T-helper 2 cell treated with Interferon-gamma antibody and Interleukin-4, amounts not matched to agents 5 μg/mL and 100 μg/mL, for 36 hours (primary cell): Measurements from ENCODE around the gene KIF6.

ENCODE experiments used
- DNase-seq: peaks from one replicate; pipeline ENCODE4 v3.0.0; 2021; ENCODE audit warnings: low spot score
- H3K27ac Mint-ChIP-seq: one replicate; pipeline ENCODE4 v1.8.0; 2021; ENCODE audit warnings: mild to moderate bottlenecking, mixed read lengths
- H3K27me3 Mint-ChIP-seq: one replicate; pipeline ENCODE4 v1.8.0; 2021; ENCODE audit warnings: low read depth, mixed read lengths
- H3K36me3 Mint-ChIP-seq: one replicate; pipeline ENCODE4 v1.8.0; 2021; ENCODE audit warnings: low read depth, mixed read lengths
- H3K4me1 Mint-ChIP-seq: one replicate; pipeline ENCODE4 v1.8.0; 2021; ENCODE audit warnings: low read depth, mixed read lengths
- H3K4me3 Mint-ChIP-seq: one replicate; pipeline ENCODE4 v1.8.0; 2022; ENCODE audit warnings: mild to moderate bottlenecking, moderate library complexity, mixed read lengths
- H3K9me3 Mint-ChIP-seq: one replicate; pipeline ENCODE4 v1.8.0; 2021; ENCODE audit warnings: mixed read lengths

KIF6 gene

DNA sequence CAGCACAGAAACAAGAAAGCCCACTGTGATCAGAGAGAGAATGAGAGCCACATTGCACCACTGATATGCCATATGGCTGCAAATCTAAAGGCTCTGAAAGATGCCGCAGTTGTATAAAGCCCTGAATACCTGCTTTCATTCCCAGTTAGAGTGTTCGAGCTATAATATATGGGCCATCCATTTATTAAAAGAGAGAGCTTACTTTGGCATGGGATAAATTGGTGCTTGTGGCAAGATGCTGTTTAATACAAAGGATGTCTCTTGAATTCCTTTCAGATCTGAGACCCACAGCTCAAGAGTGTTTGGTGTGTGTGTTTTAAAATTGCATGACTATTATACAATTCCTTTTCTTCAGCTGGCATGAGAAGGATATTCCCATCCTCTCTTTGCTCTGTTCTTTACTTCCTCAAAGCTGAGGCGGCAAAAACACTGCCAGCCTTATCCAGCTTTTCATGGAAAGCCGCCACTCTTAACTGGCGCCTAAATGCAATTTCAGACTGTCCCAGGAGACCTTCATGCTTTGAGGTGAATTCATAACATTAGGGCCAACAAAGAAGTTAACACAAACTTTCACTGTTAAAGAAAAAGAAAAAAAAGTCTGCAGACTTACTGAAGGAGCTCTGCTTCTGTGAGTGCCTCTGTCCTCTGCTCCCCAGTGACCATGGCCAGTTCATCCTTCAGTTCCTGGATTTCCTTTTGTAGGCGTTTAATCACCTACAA lies 147.6 kb downstream of the KIF6 start:
- H3K4me1 Mint-ChIP-seq = no peaks in the 10 kb centered on the region
- H3K27ac Mint-ChIP-seq = no peak overlapping the region
- no peak overlapping the region for H3K4me3 Mint-ChIP-seq
- H3K27me3 Mint-ChIP-seq = no peaks in the 10 kb centered on the region
- no peaks in the 10 kb centered on the region for H3K36me3 Mint-ChIP-seq
- DNase-seq = no peak
- H3K9me3 Mint-ChIP-seq = no peaks in the 10 kb centered on the region

DNA sequence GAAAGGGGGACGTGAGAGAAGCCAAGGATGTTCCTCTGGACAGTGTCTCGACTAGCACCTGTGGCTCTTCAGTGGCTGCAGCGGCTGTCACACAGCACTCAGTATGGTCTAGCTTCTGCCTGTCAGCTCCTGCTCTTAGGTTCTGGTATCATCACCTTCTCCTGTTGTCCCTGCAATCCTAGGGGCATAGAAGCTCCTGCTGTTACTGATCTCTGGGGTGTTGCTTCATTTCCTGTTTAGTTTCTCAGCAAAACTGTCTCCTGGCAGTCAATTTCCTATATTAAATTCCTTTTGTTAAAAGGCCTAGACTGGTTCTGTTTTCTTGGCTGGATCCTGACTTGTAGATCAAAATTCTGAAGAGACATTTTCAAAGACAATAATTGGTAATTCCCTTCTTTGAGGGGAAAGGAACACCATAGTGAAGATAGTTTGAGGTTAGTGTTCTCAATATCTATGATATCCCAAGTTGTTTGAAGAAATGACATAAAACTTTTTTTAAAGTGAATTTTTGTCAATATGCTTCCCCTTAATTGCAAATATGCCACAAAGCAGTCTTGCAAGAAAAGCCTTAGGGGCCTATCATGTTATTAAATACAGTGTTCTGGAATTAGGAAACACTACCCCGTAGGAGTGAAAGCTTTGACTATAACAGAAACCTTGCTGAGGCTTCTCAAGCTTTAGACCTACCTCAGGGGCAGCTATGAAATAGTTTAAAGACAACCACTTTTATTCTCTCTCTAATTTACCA lies 148.5 kb downstream of the KIF6 start:
- DNase-seq = no peak
- no peaks in the 10 kb centered on the region for H3K9me3 Mint-ChIP-seq
- no peak overlapping the region for H3K4me3 Mint-ChIP-seq
- H3K36me3 Mint-ChIP-seq = no peaks in the 10 kb centered on the region
- no peaks in the 10 kb centered on the region for H3K27me3 Mint-ChIP-seq
- no peak overlapping the region for H3K27ac Mint-ChIP-seq
- no peaks in the 10 kb centered on the region for H3K4me1 Mint-ChIP-seq

DNA sequence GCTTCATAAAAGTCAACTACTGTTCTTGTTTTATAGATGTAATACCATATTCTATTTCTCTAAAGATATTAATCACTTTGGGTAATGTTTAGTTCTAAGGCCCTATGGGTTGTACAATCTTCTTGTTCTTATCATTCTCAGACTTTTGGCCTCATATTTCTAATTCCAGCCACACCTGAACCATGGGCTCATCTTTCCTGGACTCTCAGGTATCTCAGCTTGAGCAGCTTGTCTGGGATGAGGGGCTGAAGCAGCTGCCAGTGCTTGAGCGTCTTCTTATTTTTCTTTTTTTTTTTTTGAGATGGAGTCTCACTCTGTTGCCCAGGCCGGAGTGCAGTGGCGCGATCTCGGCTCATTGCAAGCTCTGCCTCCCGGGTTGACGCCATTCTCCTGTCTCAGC lies 150.2 kb downstream of the KIF6 start:
- no peaks in the 10 kb centered on the region for H3K36me3 Mint-ChIP-seq

GRCh38 chr6:39573541-39573940 lies 151.7 kb downstream of the KIF6 start:
- no peaks in the 10 kb centered on the region for H3K27me3 Mint-ChIP-seq
- no peaks in the 10 kb centered on the region for H3K36me3 Mint-ChIP-seq
- H3K9me3 Mint-ChIP-seq = no peaks in the 10 kb centered on the region

More for the DNA sequence above, 150.2 kb downstream of the KIF6 start:
- no peaks in the 10 kb centered on the region for H3K9me3 Mint-ChIP-seq
- H3K27me3 Mint-ChIP-seq = no peaks in the 10 kb centered on the region
- no peak overlapping the region for H3K4me3 Mint-ChIP-seq
- DNase-seq = no peak
- no peaks in the 10 kb centered on the region for H3K4me1 Mint-ChIP-seq
- H3K27ac Mint-ChIP-seq = no peak overlapping the region

GRCh38 chr6:39572661-39573340 lies 152.4 kb downstream of the KIF6 start:
- no peak overlapping the region for H3K27ac Mint-ChIP-seq
- H3K4me3 Mint-ChIP-seq = no peak overlapping the region
- DNase-seq = no peak
- no peaks in the 10 kb centered on the region for H3K36me3 Mint-ChIP-seq
- H3K4me1 Mint-ChIP-seq = no peaks in the 10 kb centered on the region
- no peaks in the 10 kb centered on the region for H3K9me3 Mint-ChIP-seq
- H3K27me3 Mint-ChIP-seq = no peaks in the 10 kb centered on the region

More at GRCh38 chr6:39573541-39573940, 151.7 kb downstream of the KIF6 start:
- no peak for DNase-seq
- Mint-ChIP-seq H3K4me1 (no peaks in the 10 kb centered on the region), H3K27ac (no peak overlapping the region), H3K4me3 (no peak overlapping the region)

- Mint-ChIP-seq H3K4me1 (no peaks in the 10 kb centered on the region), H3K9me3 (no peaks in the 10 kb centered on the region), H3K27me3 (peaks cover 4% of the 10 kb centered on the region), H3K27ac (no peak overlapping the region), H3K4me3 (no peak overlapping the region), H3K36me3 (no peaks in the 10 kb centered on the region)
- no peak for DNase-seq
Measured at GRCh38 chr6:39568896-39569295, 156.3 kb downstream of the KIF6 start.

DNA sequence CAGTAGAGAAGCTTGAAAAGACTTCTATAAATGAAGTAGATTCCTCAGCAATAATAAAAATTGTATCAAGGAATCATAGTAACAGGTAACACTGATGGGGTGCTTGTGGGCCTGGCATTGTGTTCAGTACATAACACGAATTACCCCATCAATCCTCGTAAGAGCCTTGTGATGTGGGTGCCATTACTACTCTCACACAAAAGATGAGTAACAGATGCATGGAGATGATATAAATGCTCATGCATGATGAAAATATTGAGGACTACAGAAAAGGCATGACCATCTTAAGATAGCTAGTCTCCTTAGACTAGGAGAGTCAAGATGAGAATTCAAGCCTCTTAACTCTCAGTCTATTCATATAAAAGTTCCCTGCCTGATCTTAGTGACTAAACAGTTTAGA lies 158.1 kb downstream of the KIF6 start:
- Mint-ChIP-seq H3K4me3 (no peak overlapping the region), H3K36me3 (no peaks in the 10 kb centered on the region), H3K27ac (no peak overlapping the region), H3K9me3 (no peaks in the 10 kb centered on the region), H3K27me3 (peaks cover 4% of the 10 kb centered on the region), H3K4me1 (no peaks in the 10 kb centered on the region)
- no peak for DNase-seq

- no peak overlapping the region for H3K4me3 Mint-ChIP-seq
- no peaks in the 10 kb centered on the region for H3K4me1 Mint-ChIP-seq
- no peaks in the 10 kb centered on the region for H3K36me3 Mint-ChIP-seq
- peaks cover 4% of the 10 kb centered on the region for H3K27me3 Mint-ChIP-seq
- H3K27ac Mint-ChIP-seq = no peak overlapping the region
- no peaks in the 10 kb centered on the region for H3K9me3 Mint-ChIP-seq
- no peak for DNase-seq
Measured at GRCh38 chr6:39566456-39566855, 158.8 kb downstream of the KIF6 start.

- H3K4me1 Mint-ChIP-seq = no peaks in the 10 kb centered on the region
- no peak overlapping the region for H3K27ac Mint-ChIP-seq
Measured at GRCh38 chr6:39565956-39566355, 159.3 kb downstream of the KIF6 start.

DNA sequence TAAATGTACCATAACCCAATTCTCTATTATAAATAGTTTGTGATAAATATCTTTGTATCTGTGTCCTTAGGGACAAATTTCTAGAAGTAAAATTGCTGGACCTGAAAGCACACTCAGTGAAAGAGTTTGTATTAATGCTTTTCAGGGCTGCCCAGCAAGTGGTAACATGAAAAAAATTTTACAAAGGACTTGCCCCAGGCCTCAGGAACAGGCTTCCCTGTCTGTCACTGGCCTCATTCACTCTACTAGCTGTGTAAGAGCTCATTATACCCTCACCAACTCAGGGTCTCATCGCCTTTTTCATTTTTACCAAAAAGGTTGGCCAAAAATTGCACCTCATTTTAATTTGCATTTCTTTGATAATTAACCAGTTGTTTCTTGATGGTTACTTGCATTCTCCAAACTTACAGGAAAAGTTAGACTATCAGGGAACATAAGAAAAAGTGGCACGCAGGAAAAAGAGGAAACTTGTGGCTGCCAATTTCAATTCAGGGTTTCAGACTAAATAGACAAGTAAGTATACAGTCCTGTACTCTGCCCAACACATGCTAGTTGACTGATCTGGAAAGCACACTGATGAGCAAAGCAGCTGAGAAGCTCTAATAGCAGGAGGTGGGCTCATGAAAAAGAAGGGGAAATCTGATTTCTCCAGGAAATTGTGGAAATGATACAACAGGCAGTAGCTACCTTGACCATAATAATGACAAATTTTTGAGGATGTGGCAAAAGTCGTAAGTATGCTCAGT lies 161.5 kb downstream of the KIF6 start:
- Mint-ChIP-seq H3K4me1 (no peaks in the 10 kb centered on the region), H3K4me3 (no peak overlapping the region), H3K36me3 (no peaks in the 10 kb centered on the region), H3K27me3 (peaks cover 6% of the 10 kb centered on the region), H3K9me3 (no peaks in the 10 kb centered on the region), H3K27ac (no peak overlapping the region)
- DNase-seq = no peak

More at GRCh38 chr6:39565956-39566355, 159.3 kb downstream of the KIF6 start:
- DNase-seq = no peak
- Mint-ChIP-seq H3K27me3 (peaks cover 4% of the 10 kb centered on the region), H3K4me3 (no peak overlapping the region), H3K9me3 (no peaks in the 10 kb centered on the region), H3K36me3 (no peaks in the 10 kb centered on the region)

DNA sequence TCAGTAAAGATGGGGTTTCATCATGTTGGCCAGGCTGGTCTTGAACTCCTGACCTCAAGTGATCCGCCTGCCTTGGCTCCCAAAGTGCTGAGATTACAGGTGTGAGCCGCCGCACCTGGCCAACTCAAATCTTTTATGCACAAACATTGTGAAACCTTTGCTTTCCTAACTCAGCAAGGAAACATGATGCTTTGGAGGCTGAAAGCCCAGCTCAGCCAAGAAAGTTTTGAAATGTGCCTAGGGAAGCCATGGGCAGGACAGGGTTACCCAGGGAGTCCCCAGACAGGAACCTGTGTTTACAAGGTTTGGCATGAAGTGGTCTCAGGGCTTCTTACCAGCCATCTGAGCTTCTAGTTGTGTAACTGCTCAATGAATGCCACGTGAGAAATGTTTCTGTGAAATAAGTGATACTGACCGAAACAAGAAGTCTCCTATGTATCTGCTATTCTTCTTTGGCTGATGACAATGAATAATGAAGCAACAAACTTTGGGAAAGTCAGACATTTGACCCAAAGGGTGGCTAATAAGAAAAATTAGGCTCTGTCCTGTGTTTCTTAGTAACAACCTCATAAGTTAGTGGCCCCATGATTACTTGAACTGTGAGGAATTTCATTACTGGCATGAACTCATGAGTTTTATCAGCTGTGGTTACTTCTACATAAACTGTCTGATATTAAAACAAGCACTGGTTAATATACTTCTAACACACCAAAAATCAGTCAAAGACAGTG lies 163.5 kb downstream of the KIF6 start:
- Mint-ChIP-seq H3K36me3 (no peaks in the 10 kb centered on the region), H3K27ac (no peak overlapping the region), H3K4me3 (no peak overlapping the region), H3K27me3 (peaks cover 11% of the 10 kb centered on the region), H3K4me1 (no peaks in the 10 kb centered on the region), H3K9me3 (no peaks in the 10 kb centered on the region)
- DNase-seq = no peak

DNA sequence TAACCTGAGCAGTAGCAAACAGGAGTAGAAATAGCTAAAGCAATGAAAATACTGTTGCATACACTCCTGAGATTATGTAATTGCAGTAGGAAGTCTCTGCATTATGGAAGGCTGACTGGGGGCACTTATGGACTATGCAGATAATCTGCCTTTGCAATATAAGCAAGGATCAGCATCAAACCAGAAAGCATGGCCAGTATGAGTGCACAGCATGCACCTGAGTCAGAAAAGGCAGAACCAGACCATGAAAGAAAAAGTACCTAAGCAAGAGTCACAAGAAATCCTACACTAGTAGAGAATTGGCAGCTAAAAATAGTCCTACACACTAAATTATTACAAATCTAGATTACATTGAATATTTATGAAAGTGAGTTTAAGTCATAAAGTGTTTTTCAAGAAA lies 164.3 kb downstream of the KIF6 start:
- peaks cover 11% of the 10 kb centered on the region for H3K27me3 Mint-ChIP-seq
- H3K4me1 Mint-ChIP-seq = no peaks in the 10 kb centered on the region
- H3K9me3 Mint-ChIP-seq = no peaks in the 10 kb centered on the region
- no peak for DNase-seq
- no peak overlapping the region for H3K27ac Mint-ChIP-seq
- no peak overlapping the region for H3K4me3 Mint-ChIP-seq
- no peaks in the 10 kb centered on the region for H3K36me3 Mint-ChIP-seq

DNA sequence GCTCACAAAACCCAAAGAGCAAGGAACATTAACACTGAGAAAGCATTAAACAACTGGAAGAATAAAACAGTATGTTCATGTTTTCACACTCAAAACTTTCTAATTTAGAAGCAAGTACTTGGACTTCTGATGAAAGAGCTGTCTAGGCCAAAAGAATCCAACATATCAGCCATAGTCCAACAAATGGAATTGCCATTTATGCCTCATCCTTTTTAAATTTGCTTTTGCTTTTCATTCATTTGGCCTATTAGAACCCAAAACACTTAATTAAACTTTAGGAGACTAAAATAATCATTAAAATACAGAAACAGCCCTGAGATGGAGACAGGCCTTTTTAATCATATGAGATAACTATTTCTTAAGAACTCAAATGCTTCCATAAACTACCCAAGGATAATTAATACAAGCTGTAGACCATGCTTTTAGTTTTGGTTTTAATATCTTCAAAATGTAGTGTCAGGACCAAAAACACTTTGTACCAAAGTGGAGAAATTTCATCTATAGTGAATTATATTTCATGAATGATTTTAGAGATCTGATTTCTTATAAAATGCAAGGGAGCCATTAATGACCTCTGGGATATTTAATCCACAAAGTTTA lies 166.5 kb downstream of the KIF6 start:
- no peaks in the 10 kb centered on the region for H3K9me3 Mint-ChIP-seq
- H3K27me3 Mint-ChIP-seq = peaks cover 8% of the 10 kb centered on the region
- no peaks in the 10 kb centered on the region for H3K4me1 Mint-ChIP-seq
- H3K36me3 Mint-ChIP-seq = no peaks in the 10 kb centered on the region
- no peak for DNase-seq
- no peak overlapping the region for H3K27ac Mint-ChIP-seq
- no peak overlapping the region for H3K4me3 Mint-ChIP-seq
